ENCODE measurements around the gene TNK2.
"Not testable (repeated sequence)": the region's sequence is repeated elsewhere in the genome, so short reads cannot be mapped to it uniquely, and the experiment has no call there.

Gene TNK2

GRCh38 chr3:195955416-195955841, 47.1 kb upstream of the TNK2 start:
- 0 out of 2 replicates have a peak, but pooled peaks have one; percentile 15 for TF ChIP-seq SP2 (tag by site-specific recombination; IDR thresholded peaks at IDR 0.05)
- TF ChIP-seq ZFHX2 (tag by site-specific recombination; conservative IDR thresholded peaks at IDR 0.05) = 0 out of 2 replicates have a peak, but pooled peaks have one; percentile 9
- H3K27ac ChIP-seq (ENCODE audit: extremely low read depth, low read depth, low read length); H3K9me3 ChIP-seq (ENCODE audit: control insufficient read depth, insufficient read depth, low read depth, low read length); POLR2A ChIA-PET; H3K36me3 ChIP-seq (ENCODE audit: control insufficient read depth in 2 of 2, insufficient read depth in 1 of 2, low read length in 2 of 2); H3K4me1 ChIP-seq (ENCODE audit: control insufficient read depth, insufficient read depth, low read length); H3K4me3 ChIP-seq (ENCODE audit: low read depth, low read length); CTCF ChIA-PET: not testable (repeated sequence)

- H3K27ac ChIP-seq (ENCODE audit: extremely low read depth, low read depth, low read length) = not testable (repeated sequence)
Observed at GRCh38 chr3:195954752-195955119, 46.4 kb upstream of the TNK2 start.

GRCh38 chr3:195954052-195954751, 45.9 kb upstream of the TNK2 start:
- POLR2A ChIA-PET; H3K27ac ChIP-seq (ENCODE audit: extremely low read depth, low read depth, low read length); CTCF ChIA-PET; H3K4me1 ChIP-seq (ENCODE audit: control insufficient read depth, insufficient read depth, low read length); H3K9me3 ChIP-seq (ENCODE audit: control insufficient read depth, insufficient read depth, low read depth, low read length); H3K36me3 ChIP-seq (ENCODE audit: control insufficient read depth in 2 of 2, insufficient read depth in 1 of 2, low read length in 2 of 2): not testable (repeated sequence)
- TF ChIP-seq ZBTB11 (tag by site-specific recombination; conservative IDR thresholded peaks at IDR 0.05; ENCODE audit: low read depth) = 0 out of 2 replicates have a peak, but pooled peaks have one; percentile 18
- peak overlapping the region; percentile 45 for H3K4me3 ChIP-seq (ENCODE audit: low read depth, low read length)

More at GRCh38 chr3:195954752-195955119, 46.4 kb upstream of the TNK2 start:
- peak; percentile 51 for TF ChIP-seq ZBTB26 (tag by site-specific recombination; optimal IDR thresholded peaks at IDR 0.05)
- H3K36me3 ChIP-seq (ENCODE audit: control insufficient read depth in 2 of 2, insufficient read depth in 1 of 2, low read length in 2 of 2); H3K9me3 ChIP-seq (ENCODE audit: control insufficient read depth, insufficient read depth, low read depth, low read length); H3K4me1 ChIP-seq (ENCODE audit: control insufficient read depth, insufficient read depth, low read length); CTCF ChIA-PET; POLR2A ChIA-PET: not testable (repeated sequence)
- H3K4me3 ChIP-seq (ENCODE audit: low read depth, low read length) = peak overlapping the region; percentile 45

GRCh38 chr3:195952590-195952989, 44.2 kb upstream of the TNK2 start:
- POLR2A ChIA-PET; H3K36me3 ChIP-seq (ENCODE audit: control insufficient read depth in 2 of 2, insufficient read depth in 1 of 2, low read length in 2 of 2); H3K9me3 ChIP-seq (ENCODE audit: control insufficient read depth, insufficient read depth, low read depth, low read length); H3K4me1 ChIP-seq (ENCODE audit: control insufficient read depth, insufficient read depth, low read length); CTCF ChIA-PET; H3K27ac ChIP-seq (ENCODE audit: extremely low read depth, low read depth, low read length); H3K4me3 ChIP-seq (ENCODE audit: low read depth, low read length): not testable (repeated sequence)

GRCh38 chr3:195951443-195952177, 43.3 kb upstream of the TNK2 start:
- POLR2A ChIA-PET; H3K36me3 ChIP-seq (ENCODE audit: control insufficient read depth in 2 of 2, insufficient read depth in 1 of 2, low read length in 2 of 2); H3K27ac ChIP-seq (ENCODE audit: extremely low read depth, low read depth, low read length); H3K4me3 ChIP-seq (ENCODE audit: low read depth, low read length); H3K9me3 ChIP-seq (ENCODE audit: control insufficient read depth, insufficient read depth, low read depth, low read length); H3K4me1 ChIP-seq (ENCODE audit: control insufficient read depth, insufficient read depth, low read length): not testable (repeated sequence)
- CTCF ChIA-PET = interaction anchor here (0.7 kb wide), 1 partner anchor 79 kb away, joined by 3 read pairs; no protein-coding TSS in a partner anchor

GRCh38 chr3:195950731-195951130, 42.4 kb upstream of the TNK2 start:
- H3K9me3 ChIP-seq (ENCODE audit: control insufficient read depth, insufficient read depth, low read depth, low read length); POLR2A ChIA-PET; H3K27ac ChIP-seq (ENCODE audit: extremely low read depth, low read depth, low read length); H3K4me1 ChIP-seq (ENCODE audit: control insufficient read depth, insufficient read depth, low read length); H3K4me3 ChIP-seq (ENCODE audit: low read depth, low read length); H3K36me3 ChIP-seq (ENCODE audit: control insufficient read depth in 2 of 2, insufficient read depth in 1 of 2, low read length in 2 of 2): not testable (repeated sequence)
- CTCF ChIA-PET = interaction anchor here (0.7 to 1.1 kb wide), 2 partner anchors 18 to 78 kb away, joined by 3 read pairs; no protein-coding TSS in a partner anchor

GRCh38 chr3:195950164-195950563, 41.8 kb upstream of the TNK2 start:
- H3K4me3 ChIP-seq (ENCODE audit: low read depth, low read length); H3K36me3 ChIP-seq (ENCODE audit: control insufficient read depth in 2 of 2, insufficient read depth in 1 of 2, low read length in 2 of 2); H3K27ac ChIP-seq (ENCODE audit: extremely low read depth, low read depth, low read length); H3K4me1 ChIP-seq (ENCODE audit: control insufficient read depth, insufficient read depth, low read length); H3K9me3 ChIP-seq (ENCODE audit: control insufficient read depth, insufficient read depth, low read depth, low read length); POLR2A ChIA-PET: not testable (repeated sequence)
- CTCF ChIA-PET = interaction anchor here (1.1 kb wide), 1 partner anchor 17 kb away, joined by 3 read pairs; no protein-coding TSS in a partner anchor

- H3K4me1 ChIP-seq (ENCODE audit: control insufficient read depth, insufficient read depth, low read length); H3K27ac ChIP-seq (ENCODE audit: extremely low read depth, low read depth, low read length); H3K9me3 ChIP-seq (ENCODE audit: control insufficient read depth, insufficient read depth, low read depth, low read length); H3K4me3 ChIP-seq (ENCODE audit: low read depth, low read length); CTCF ChIA-PET; POLR2A ChIA-PET; H3K36me3 ChIP-seq (ENCODE audit: control insufficient read depth in 2 of 2, insufficient read depth in 1 of 2, low read length in 2 of 2): not testable (repeated sequence)
Observed at GRCh38 chr3:195946910-195947699, 38.8 kb upstream of the TNK2 start.

All from HEK293 (cell line).